Hepatocyte (in vitro differentiated cells): ENCODE measurements around the gene LRMDA.

ENCODE experiments used
- EZH2 ChIP-seq: fragments of 200-600 bp; sonication (generic); IDR thresholded peaks from 2 replicates; pipeline ENCODE4 v1.6.1; 2016; ENCODE audit warnings: antibody characterized with exemption, mild to moderate bottlenecking, borderline replicate concordance
- TF ChIP-seq, protein P1 (sequence below): fragments of 200-600 bp; sonication (generic); IDR thresholded peaks from 2 replicates; pipeline ENCODE4 v1.5.1; 2016; ENCODE audit warnings: antibody characterized with exemption, mild to moderate bottlenecking; ENCODE audit not compliant: poor library complexity

DNA sequence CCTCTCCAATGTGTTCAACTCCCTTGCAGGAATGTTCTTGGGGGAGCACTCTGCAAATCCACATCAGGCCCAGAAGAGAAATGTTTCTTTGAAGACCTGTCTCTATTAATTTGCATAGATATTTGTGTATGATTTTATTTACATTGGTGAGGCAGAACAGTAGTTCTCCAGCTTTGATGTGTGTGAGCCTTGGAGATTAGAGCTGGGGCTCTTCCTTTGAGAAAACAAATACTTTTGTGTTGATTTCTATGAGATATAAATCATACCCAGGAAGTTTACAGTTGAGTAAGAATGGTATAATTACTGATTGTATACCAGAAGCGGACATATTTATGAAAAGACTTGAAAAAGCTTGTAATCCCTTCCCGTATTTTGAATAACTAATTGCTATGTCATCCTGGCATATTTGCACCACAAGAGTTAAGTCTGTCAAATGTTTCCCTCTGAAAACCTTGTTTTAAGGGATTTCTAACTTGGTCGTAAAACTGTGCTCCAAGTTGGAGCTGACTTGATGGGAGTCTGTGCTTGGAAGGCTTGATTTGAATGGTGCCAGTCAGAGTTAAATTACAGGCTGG, 468.5 kb downstream of the LRMDA start:
- TF ChIP-seq EZH2, result no peak
- TF ChIP-seq, protein P1, sequence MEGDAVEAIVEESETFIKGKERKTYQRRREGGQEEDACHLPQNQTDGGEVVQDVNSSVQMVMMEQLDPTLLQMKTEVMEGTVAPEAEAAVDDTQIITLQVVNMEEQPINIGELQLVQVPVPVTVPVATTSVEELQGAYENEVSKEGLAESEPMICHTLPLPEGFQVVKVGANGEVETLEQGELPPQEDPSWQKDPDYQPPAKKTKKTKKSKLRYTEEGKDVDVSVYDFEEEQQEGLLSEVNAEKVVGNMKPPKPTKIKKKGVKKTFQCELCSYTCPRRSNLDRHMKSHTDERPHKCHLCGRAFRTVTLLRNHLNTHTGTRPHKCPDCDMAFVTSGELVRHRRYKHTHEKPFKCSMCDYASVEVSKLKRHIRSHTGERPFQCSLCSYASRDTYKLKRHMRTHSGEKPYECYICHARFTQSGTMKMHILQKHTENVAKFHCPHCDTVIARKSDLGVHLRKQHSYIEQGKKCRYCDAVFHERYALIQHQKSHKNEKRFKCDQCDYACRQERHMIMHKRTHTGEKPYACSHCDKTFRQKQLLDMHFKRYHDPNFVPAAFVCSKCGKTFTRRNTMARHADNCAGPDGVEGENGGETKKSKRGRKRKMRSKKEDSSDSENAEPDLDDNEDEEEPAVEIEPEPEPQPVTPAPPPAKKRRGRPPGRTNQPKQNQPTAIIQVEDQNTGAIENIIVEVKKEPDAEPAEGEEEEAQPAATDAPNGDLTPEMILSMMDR, result no peak
